SK-N-SH (cell line): ENCODE data around the gene EXOC7. TPM values are rescaled to one million over a fixed set of nuclear protein-coding genes. Genes with fewer than 3 reads are reported as not detected.
A peak's percentile ranks its signal among the peaks of the same experiment; 100 is the strongest.

Source experiments
- CTCF ChIA-PET: fragments of 300-600, 350-600 bp; formaldehyde crosslinking; extraction: SDS; loops from one replicate; lab custom pipeline; 2021; lab: Yijun Ruan, JAX
- POLR2A ChIA-PET: fragments of 350-600 bp; sonication (Branson Sonifier 250); formaldehyde crosslinking; extraction: SDS; loops from one replicate; lab custom pipeline; 2020; ENCODE audit warnings: antibody characterized with exemption, inconsistent platforms; lab: Yijun Ruan, JAX
- DNase-seq: peaks from one replicate; pipeline ENCODE4 v3.0.0; 2012
- H2AFZ ChIP-seq: fragments of 200-600 bp; sonication (generic); 2 replicates; pipeline ENCODE4 v1.8.1; 2016; ENCODE audit warnings: antibody characterized with exemption, mild to moderate bottlenecking, low read depth
- H3F3A ChIP-seq: fragments of 200-600 bp; sonication (generic); replicated peaks from 2 replicates; pipeline ENCODE3; 2016; ENCODE audit warnings: antibody characterized with exemption, mild to moderate bottlenecking; ENCODE audit not compliant: insufficient read depth
- H3K27ac ChIP-seq, 2 experiments: fragments of 200-500 bp in 1 of 2; fragments of 200-600 bp in 1 of 2; sonication (Bioruptor generic) in 1 of 2; sonication (generic), shearing (Covaris generic) in 1 of 2; 2 replicates each; pipeline versions ENCODE4 v1.5.1 to v1.6.1; 2014 to 2016; ENCODE audit warnings: low read depth in 2 of 2, inconsistent platforms in 1 of 2, low read length in 1 of 2, mild to moderate bottlenecking in 1 of 2, mixed read lengths in 1 of 2
- H3K27me3 ChIP-seq: fragments of 200-600 bp; sonication (generic), shearing (Covaris generic); 2 replicates; pipeline ENCODE4 v1.6.1; 2016; ENCODE audit warnings: mixed run types; ENCODE audit not compliant: insufficient read depth
- H3K36me3 ChIP-seq, 2 experiments: fragments of 200-500 bp in 1 of 2; fragments of 200-600 bp in 1 of 2; sonication (Bioruptor generic) in 1 of 2; sonication (generic) in 1 of 2; replicated peaks in 1 of 2; 2 replicates each; pipeline versions ENCODE3 to v1.5.1; 2014 to 2016; ENCODE audit warnings: low read length in 1 of 2, mild to moderate bottlenecking in 1 of 2; ENCODE audit not compliant: insufficient read depth in 2 of 2, control insufficient read depth in 1 of 2
- H3K4me1 ChIP-seq, 2 experiments: fragments of 200-500 bp in 1 of 2; fragments of 200-600 bp in 1 of 2; sonication (Bioruptor generic) in 1 of 2; sonication (generic), shearing (Covaris generic) in 1 of 2; 2 replicates each; pipeline versions ENCODE4 v1.5.1 to v1.6.1; 2014 to 2016; ENCODE audit warnings: low read depth in 1 of 2, low read length in 1 of 2, mixed run types in 1 of 2; ENCODE audit not compliant: insufficient read depth in 2 of 2, control insufficient read depth in 1 of 2
- H3K4me2 ChIP-seq: fragments of 200-600 bp; sonication (generic), shearing (Covaris generic); 2 replicates; pipeline ENCODE4 v1.6.1; 2017; ENCODE audit warnings: mixed run types
- H3K4me3 ChIP-seq, 2 experiments: fragments of 200-500 bp in 1 of 2; fragments of 200-600 bp in 1 of 2; sonication (Bioruptor generic) in 1 of 2; sonication (generic), shearing (Covaris generic) in 1 of 2; 2 replicates each; pipeline versions ENCODE4 v1.5.1 to v1.8.1; 2014 to 2016; ENCODE audit warnings: low read depth in 2 of 2, inconsistent platforms in 1 of 2, low read length in 1 of 2, mild to moderate bottlenecking in 1 of 2, mixed read lengths in 1 of 2, moderate library complexity in 1 of 2
- H3K79me2 ChIP-seq: fragments of 200-600 bp; sonication (generic); 2 replicates; pipeline ENCODE4 v1.8.1; 2017; ENCODE audit warnings: mild to moderate bottlenecking; ENCODE audit not compliant: insufficient read depth
- H3K9ac ChIP-seq: fragments of 200-600 bp; sonication (generic); 2 replicates; pipeline ENCODE4 v1.6.1; 2017; ENCODE audit warnings: mixed run types
- H3K9me2 ChIP-seq: fragments of 200-600 bp; sonication (generic); 2 replicates; pipeline ENCODE4 v1.6.1; 2017; ENCODE audit warnings: mixed run types
- H3K9me3 ChIP-seq: fragments of 200-600 bp; sonication (generic); 2 replicates; pipeline ENCODE4 v1.6.1; 2017; ENCODE audit warnings: mixed run types, mild to moderate bottlenecking, moderate library complexity
- H4K20me1 ChIP-seq: fragments of 200-600 bp; sonication (generic); 2 replicates; pipeline ENCODE4 v1.6.1; 2017; ENCODE audit warnings: mild to moderate bottlenecking, mixed run types; ENCODE audit not compliant: insufficient read depth
- CHD2 ChIP-seq: fragments of 150-350 bp; IDR thresholded peaks from 2 replicates; pipeline ENCODE4 v1.6.1; 2018; ENCODE audit warnings: low read length; ENCODE audit not compliant: partially characterized antibody
- FOXJ3 ChIP-seq: sonication (generic); formaldehyde crosslinking; IDR thresholded peaks from 2 replicates; pipeline ENCODE4 v1.5.1; 2020; ENCODE audit warnings: mild to moderate bottlenecking, missing genetic modification reagents
- FOXM1 ChIP-seq: IDR thresholded peaks from 2 replicates; pipeline ENCODE4 v1.4.0; 2012; ENCODE audit warnings: low read depth, mild to moderate bottlenecking
- GATA2 ChIP-seq: sonication (generic); formaldehyde crosslinking; IDR thresholded peaks from 2 replicates; pipeline ENCODE4 v1.5.0; 2020; ENCODE audit warnings: mild to moderate bottlenecking, missing genetic modification reagents
- JUND ChIP-seq: IDR thresholded peaks from 2 replicates; pipeline ENCODE4 v1.4.0; 2012
- RAD21 ChIP-seq: IDR thresholded peaks from 2 replicates; pipeline ENCODE4 v1.6.1; 2012; ENCODE audit warnings: mild to moderate bottlenecking, low read length
- RCOR1 ChIP-seq: fragments of 150-350 bp; IDR thresholded peaks from 2 replicates; pipeline ENCODE4 v1.6.1; 2017; ENCODE audit warnings: antibody characterized with exemption, low read length
- REST ChIP-seq: IDR thresholded peaks from 2 replicates; pipeline ENCODE4 v1.6.1; 2012; ENCODE audit warnings: mild to moderate bottlenecking, low read depth, low read length, moderate library complexity
- RFX5 ChIP-seq: IDR thresholded peaks from 2 replicates; pipeline ENCODE4 v1.6.1; 2012; ENCODE audit warnings: mild to moderate bottlenecking, improper control_type of control experiment, low read length
- SMC3 ChIP-seq: IDR thresholded peaks from 2 replicates; pipeline ENCODE4 v1.6.1; 2012; ENCODE audit warnings: low read depth, low read length, improper control_type of control experiment
- USF1 ChIP-seq: IDR thresholded peaks from 2 replicates; pipeline ENCODE4 v1.4.0; 2012; ENCODE audit warnings: low read depth, borderline replicate concordance
- ZBTB33 ChIP-seq: IDR thresholded peaks from 2 replicates; pipeline ENCODE4 v1.4.0; 2012; ENCODE audit warnings: low read depth, borderline replicate concordance
- WGBS: methylation state at CpG from one replicate; pipeline ENCODE4 v1.1.6; 2017; ENCODE audit warnings: low lambda C conversion rate; 5-methylcytosine and 5-hydroxymethylcytosine counted together
- polyA plus RNA-seq, 3 experiments: library from polyadenylated mRNA; depleted of rRNA; stranded (reverse); fragments of >200 nt; gene quantifications; 2 replicates each; pipeline ENCODE4 v1.2.3, GENCODE V29; 2012
- TF ChIP-seq, protein P1 (sequence below): fragments of 150-350 bp; IDR thresholded peaks from 2 replicates; pipeline ENCODE4 v1.6.1; 2017; ENCODE audit warnings: antibody characterized with exemption, low read length, low read depth, borderline replicate concordance

EXOC7 gene
- polyA plus RNA-seq, 1 of the 3 experiments (the other 2 are of a cell fraction): 129 TPM

DNA sequence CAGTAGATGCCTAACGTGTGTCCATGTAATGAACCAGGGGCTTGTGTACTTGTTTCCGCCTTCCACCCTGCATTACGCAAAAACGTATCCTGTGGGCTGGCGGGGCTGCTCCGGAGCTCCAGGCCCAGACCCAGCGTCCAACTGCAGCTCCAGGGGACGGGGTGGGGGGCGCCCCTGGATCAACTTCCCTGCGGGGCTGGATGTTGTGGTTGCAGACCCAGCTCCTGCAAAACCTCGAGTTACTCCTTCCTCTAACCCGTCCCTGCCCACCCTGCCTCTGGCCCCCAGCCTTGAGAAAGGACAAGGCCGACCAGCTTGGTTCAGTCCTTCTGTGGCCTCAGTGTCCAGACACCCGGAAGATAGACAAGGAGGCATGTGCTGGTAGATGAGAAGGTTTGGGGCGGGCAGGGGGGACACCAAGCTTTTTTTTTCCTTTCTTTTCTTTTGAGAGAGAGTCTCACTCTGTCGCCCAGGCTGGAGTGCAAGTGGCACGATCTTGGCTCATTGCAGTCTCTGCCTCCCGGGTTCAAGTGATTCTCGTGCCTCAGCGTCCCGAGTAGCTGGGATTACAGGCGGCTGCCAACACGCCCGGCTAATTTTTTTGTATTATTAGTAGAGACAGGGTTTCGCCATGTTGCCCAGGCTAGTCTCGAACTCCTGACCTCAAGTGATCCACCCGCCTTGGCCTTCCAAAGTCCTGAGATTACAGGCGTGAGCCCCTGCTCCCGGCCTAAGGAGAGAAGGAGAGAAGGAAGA is 731 bp upstream of the EXOC7 start:
- ChIA-PET POLR2A (interaction anchor here (1.0 to 1.6 kb wide), 3 partner anchors 11 to 79 kb away, joined by 3 to 7 read pairs (median 3); no protein-coding TSS in a partner anchor), CTCF (interaction anchor here (0.6 to 7.3 kb wide), 15 partner anchors 11 to 300 kb away, joined by 3 to 53 read pairs (median 4); partner anchors contain the start of genes MRPL38 and ZACN)
- no peaks in the 10 kb centered on the region for H3K9me2 ChIP-seq
- H3F3A ChIP-seq: peaks cover 12% of the 10 kb centered on the region
- peaks cover 18 to 34% of the 10 kb centered on the region in 2 experiments for H3K36me3 ChIP-seq
- 87% methylated on average over 28 of the region's 29 CpGs for WGBS
- DNase-seq: no peak
- H3K9me3 ChIP-seq: no peaks in the 10 kb centered on the region
- peaks cover 3 to 15% of the 10 kb centered on the region in 2 experiments; a peak in 2 of 4 replicates for H3K4me1 ChIP-seq
- peak overlapping the region; percentile 68 to 95 for H3K4me3 ChIP-seq
- no peaks in the 10 kb centered on the region for H3K27me3 ChIP-seq
- H3K9ac ChIP-seq: peak overlapping the region; percentile 86
- no peak for TF ChIP-seq ZBTB33
- TF ChIP-seq, protein P1, sequence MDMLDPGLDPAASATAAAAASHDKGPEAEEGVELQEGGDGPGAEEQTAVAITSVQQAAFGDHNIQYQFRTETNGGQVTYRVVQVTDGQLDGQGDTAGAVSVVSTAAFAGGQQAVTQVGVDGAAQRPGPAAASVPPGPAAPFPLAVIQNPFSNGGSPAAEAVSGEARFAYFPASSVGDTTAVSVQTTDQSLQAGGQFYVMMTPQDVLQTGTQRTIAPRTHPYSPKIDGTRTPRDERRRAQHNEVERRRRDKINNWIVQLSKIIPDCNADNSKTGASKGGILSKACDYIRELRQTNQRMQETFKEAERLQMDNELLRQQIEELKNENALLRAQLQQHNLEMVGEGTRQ: no peak
- no peak for TF ChIP-seq SMC3
- no peak for TF ChIP-seq RCOR1
- no peak for TF ChIP-seq RFX5
- TF ChIP-seq, all 33 proteins: peak for 0
- Histone ChIP-seq H4K20me1 (no peaks in the 10 kb centered on the region), H3K79me2 (peaks cover 27% of the 10 kb centered on the region), H3K4me2 (peak overlapping the region; percentile 98), H2AFZ (peak overlapping the region; percentile 94), H3K27ac (peak overlapping the region; percentile 71 to 87)

- Histone ChIP-seq H3K36me3 (peaks cover 18 to 45% of the 10 kb centered on the region in 2 experiments), H3K9me2 (no peaks in the 10 kb centered on the region), H3K27me3 (no peaks in the 10 kb centered on the region), H4K20me1 (no peaks in the 10 kb centered on the region), H3K9ac (peak overlapping the region; percentile 86), H3K4me1 (peaks cover 3 to 15% of the 10 kb centered on the region in 2 experiments; a peak in 2 of 4 replicates), H3K4me3 (peak overlapping the region; percentile 68 to 95), H3K27ac (peak overlapping the region; percentile 71 to 87; a peak in 3 of 4 replicates), H3K4me2 (peak overlapping the region; percentile 98), H3K79me2 (peaks cover 27% of the 10 kb centered on the region), H2AFZ (peak overlapping the region; percentile 94), H3K9me3 (no peaks in the 10 kb centered on the region), H3F3A (peaks cover 12% of the 10 kb centered on the region)
- CTCF ChIA-PET: interaction anchor here (0.6 to 7.3 kb wide), 12 partner anchors 9 to 198 kb away, joined by 3 to 53 read pairs (median 6); partner anchors contain the start of genes MRPL38 and ZACN
- 4% methylated on average over 4 of the region's 4 CpGs for WGBS
- no peak for TF ChIP-seq FOXJ3 (CRISPR knock-in tag)
- TF ChIP-seq FOXM1: no peak
- TF ChIP-seq, protein P1: no peak
- TF ChIP-seq CHD2: no peak
- no peak for TF ChIP-seq GATA2
- no peak for TF ChIP-seq RAD21
- no peak for TF ChIP-seq USF1
- TF ChIP-seq JUND: no peak
- TF ChIP-seq REST: no peak
- POLR2A ChIA-PET: interaction anchor here (0.6 to 1.3 kb wide), 5 partner anchors 12 to 332 kb away, joined by 3 to 7 read pairs (median 3); no protein-coding TSS in a partner anchor
- DNase-seq: no peak
These were observed 678 bp downstream of the EXOC7 start for GRCh38 chr17:76102944-76103273.
